ENCODE measurements around the gene SPG7.

DNA sequence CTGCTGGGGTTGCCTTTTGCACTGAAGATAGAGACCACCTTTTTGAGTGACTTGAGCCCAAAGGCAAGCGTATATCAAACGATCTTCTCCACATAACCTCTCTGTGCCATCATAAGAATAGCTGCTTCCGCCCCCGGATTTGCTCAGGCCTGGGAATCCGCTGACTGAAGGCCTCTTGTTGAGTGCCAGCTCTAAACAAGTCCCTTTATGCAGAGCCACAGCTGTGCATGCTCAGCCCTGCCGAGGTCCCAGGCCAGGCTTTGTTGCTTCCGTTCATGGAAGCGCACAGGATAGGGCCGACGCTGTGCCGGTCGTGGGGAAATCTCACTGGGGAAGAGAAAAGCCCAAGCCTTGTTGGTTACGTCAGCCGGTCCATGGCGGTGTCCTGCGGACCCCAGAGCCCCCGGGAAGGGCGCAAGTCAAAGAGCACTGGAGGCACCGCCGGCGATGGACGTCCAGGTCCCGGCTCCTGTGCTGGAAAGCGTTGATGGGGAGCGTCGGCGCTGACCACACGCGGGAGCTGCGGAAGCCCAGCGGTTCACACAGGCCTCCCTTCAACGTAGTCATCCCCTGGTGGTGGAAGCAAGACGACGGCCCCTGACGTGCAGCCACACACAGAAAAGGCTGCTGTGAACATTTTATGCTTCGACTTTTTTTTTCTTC, 28.8 kb downstream of the SPG7 start:
- TF ChIP-seq POLR2A (IDR thresholded peaks at IDR 0.05; ENCODE audit: low read length): no peak
- TF ChIP-seq GATA1 (IDR thresholded peaks at IDR 0.05; ENCODE audit: low read depth, low read length): no peak
